Heart left ventricle (tissue), 13 donors: Measurements from ENCODE around the gene FAM111A.

Experiments
- CTCF ChIP-seq, 12 donors: fragments of 200-600 bp; sonication (generic) in 4 of 12; IDR thresholded peaks; one replicate each; pipeline versions ENCODE4 v1.5.0 to v1.8.0; 2018 to 2022; ENCODE audit warnings: antibody characterized with exemption in 12 of 12, mild to moderate bottlenecking in 5 of 12
- POLR2A ChIP-seq, 2 donors: fragments of 450-650 bp; IDR thresholded peaks; one replicate each; pipeline ENCODE4 v1.6.1; 2017; ENCODE audit warnings: antibody characterized with exemption in 2 of 2, mild to moderate bottlenecking in 2 of 2, moderate library complexity in 2 of 2
- donor health status: ischemic (EF 13 %, LVEDD 7.1; RV severe dilation, severe dysfunction).
- donor health status: DM: no; HTN: yes; CAD: no.
- donor health status: DM: no; HTN: no; CAD: no.
- donor health status: ischemic (EF 25% LVEDD 6.9; RV normal size, moderate dysfunction).
- donor health status: ischemic (EF 25% LVEDD 5.7; RV mildly dilated, moderate dysfunction).
- donor health status: ischemic (EF 35%, LVEDD 5.7; RV mildly dilated, moderate dysfunction).
- donor health status: nonischemic (EF 11% LVEDD 7.7; RV severe dilation, severe dysfunction).
- donor health status: DM: yes; HTN: yes; CAD: no.
- donor health status: PGD.
- donor health status: ischemic (EF 29% LVEDD 5.4; RV normal size, mild dysfunction).
- donor health status: nonischemic (EF 23%, LVEDD 6.1; RV moderate dilation, normal function).

- TF ChIP-seq CTCF (IDR thresholded peaks at IDR 0.05) (no peak), POLR2A (IDR thresholded peaks at IDR 0.05) (no peak)
Measured at GRCh38 chr11:59181746-59182456, 39.2 kb downstream of the FAM111A start.
